ENCODE measurements around the gene PRKCE.

The PRKCE gene

GRCh38 chr2:46163804-46164528 is 512.5 kb downstream of the PRKCE start:
- DNase-seq: no peak

DNA sequence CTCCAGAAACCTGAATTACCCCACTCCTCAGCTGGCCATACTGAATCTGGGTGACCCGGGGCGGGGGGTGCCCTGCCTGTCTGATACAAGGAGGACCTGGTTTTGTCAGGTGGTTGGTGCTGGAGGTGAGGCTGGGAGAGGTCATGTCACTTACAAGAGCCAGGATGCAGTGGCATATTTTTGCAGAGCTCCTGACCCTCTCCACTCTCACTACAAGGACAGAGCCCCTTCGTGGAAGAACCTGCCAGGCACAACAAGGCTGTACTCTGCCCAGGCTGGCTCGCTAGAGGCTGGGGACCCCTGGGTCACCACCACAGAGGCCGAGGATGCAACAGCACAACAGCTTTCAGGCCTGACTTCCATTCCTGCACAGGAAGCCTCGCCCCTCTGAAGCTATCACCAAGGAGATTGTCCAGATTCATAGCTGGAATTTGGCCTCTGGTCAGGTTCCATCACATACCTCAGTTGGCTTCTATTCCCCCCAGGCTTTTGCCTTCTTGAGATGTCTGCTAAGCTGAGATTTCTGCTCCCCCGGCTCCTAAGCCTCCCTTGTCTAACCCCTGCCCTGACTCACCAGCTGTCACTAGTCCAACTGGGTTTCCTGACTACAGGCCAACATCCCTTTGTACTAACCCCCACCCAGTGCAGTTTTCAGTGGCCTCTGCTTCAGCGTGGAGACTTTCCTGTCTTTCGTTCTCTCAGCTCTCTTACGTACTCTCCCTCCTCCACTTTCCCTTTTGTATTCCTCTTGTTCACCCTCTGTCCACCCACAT is 513.2 kb downstream of the PRKCE start:
- no peak for DNase-seq

DNA sequence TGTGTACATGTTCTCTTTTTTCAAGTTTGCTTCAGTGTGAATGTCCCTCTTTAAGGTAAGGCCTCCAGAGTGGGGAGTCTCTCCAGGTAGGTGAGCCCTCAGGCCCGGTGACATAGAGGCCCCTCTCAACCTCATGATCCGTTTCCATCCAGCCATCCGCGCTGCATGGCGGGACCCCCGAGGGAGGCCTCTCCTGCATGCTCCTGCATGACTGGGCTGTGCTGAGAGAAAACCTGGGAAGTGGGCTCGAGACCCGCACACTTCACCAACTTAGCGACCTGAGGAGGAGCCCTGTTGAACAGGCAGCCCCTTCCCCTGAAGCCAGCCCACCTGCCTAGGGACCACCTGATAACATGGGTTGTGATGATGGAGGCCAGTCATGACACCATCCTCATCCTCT is 514.4 kb downstream of the PRKCE start:
- no peak for DNase-seq

- DNase-seq: no peak
Measured at GRCh38 chr2:46167406-46167805, 515.9 kb downstream of the PRKCE start.

GRCh38 chr2:46167924-46168323 is 516.4 kb downstream of the PRKCE start:
- DNase-seq: no peak

GRCh38 chr2:46169467-46169866 is 518.0 kb downstream of the PRKCE start:
- DNase-seq: no peak

- no peak for DNase-seq
Measured at GRCh38 chr2:46170026-46170425, 518.6 kb downstream of the PRKCE start.

- no peak for DNase-seq
Measured at GRCh38 chr2:46170611-46171350, 519.3 kb downstream of the PRKCE start.

DNA sequence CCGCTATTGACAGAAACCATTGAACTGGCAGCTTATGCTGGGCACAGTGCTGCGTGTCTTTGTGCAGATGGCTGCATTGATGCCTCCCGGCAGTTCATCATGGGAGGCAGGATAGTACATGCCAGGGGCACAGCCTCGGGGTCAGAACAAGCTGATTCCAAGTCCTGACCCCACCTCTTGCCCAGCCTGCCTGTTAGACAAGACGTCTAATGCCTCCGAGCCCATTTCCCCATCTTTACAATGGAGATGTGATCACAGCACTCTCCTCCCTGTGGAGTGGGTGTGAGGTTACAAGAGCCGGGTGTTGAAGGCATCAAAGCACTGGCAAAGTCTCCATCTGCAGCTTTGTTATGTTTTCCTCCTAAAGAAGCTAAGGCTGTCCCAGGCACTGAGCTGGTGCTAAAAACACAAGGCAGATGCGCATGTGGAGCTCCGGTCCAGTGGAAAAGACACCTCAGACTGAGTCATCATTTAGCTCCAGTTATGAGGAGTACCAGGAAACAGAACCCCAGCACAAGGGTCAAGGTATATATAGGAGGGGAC is 520.0 kb downstream of the PRKCE start:
- no peak for DNase-seq

- DNase-seq: no peak
Measured at GRCh38 chr2:46171996-46172546, 520.6 kb downstream of the PRKCE start.

GRCh38 chr2:46173030-46173429 is 521.6 kb downstream of the PRKCE start:
- no peak for DNase-seq

GRCh38 chr2:46173636-46174250 is 522.3 kb downstream of the PRKCE start:
- DNase-seq: no peak

DNA sequence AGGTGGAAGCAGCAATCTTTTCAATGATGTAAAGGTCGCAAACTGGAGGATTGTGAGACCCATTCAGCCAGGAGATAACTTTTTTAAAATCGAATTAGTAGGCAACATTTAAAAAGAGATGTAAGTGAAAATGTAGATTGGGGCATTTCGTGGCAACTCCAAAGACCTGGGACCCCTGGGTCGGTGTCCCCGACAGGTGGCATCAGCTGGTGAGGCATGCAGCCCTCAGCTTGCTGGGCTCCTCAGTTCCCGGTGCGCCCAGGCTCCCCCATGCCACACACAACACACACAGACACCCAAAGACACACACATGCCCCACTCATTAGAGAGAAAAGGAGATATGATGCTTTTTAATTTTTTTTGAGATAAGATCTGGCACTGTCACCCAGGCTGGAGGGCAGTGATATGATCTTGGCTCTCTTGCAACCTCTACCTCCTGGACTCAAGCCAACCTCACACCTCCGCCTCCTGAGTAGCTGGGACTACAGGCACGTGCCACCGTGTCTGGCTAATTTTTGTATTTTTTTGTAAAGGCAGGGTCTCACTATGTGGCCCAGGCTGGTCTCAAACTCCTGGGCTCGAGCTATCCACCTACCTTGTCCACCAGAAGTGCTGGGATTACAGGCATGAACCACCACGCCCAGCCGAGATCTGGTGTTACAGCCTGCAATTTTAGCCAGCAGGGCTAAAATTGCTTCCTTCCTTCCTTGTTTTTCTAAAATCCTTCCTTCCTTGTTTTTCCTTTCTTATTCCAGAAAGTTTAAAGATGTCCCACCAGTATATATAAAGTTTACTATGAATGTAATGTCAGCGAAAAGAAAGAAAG is 523.1 kb downstream of the PRKCE start:
- DNase-seq: no peak

GRCh38 chr2:46175419-46175818 is 523.9 kb downstream of the PRKCE start:
- DNase-seq: no peak

- no peak for DNase-seq
Measured at GRCh38 chr2:46177461-46178089, 526.1 kb downstream of the PRKCE start.

- no peak for DNase-seq
Measured at GRCh38 chr2:46179037-46179621, 527.7 kb downstream of the PRKCE start.

DNA sequence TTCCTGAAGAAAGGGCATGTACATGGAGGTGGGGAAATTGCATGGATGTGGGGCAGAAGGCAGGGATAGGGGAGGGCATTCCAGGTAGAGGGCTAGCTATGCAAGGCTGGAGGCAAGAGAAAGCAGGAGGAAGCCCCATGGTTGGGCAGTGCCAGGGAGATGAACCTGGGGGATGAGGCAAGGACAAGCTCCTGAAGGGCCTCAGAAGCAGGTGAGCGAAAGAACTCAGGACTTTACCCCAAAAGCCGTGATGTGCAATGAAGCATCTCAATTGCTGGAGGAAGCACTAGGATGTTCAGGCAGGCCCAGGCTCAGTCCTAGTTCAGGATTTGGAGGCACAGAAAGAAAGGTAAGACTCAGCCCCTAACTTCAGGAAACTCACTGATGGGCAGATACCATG is 528.7 kb downstream of the PRKCE start:
- DNase-seq: no peak

- no peak for DNase-seq
Measured at GRCh38 chr2:46181306-46181705, 529.8 kb downstream of the PRKCE start.

- DNase-seq: no peak
Measured at GRCh38 chr2:46181789-46182530, 530.5 kb downstream of the PRKCE start.

- DNase-seq: no peak
Measured at GRCh38 chr2:46183426-46183825, 532.0 kb downstream of the PRKCE start.

All from NCI-H2081 treated with DMSO at 0.1 percent for 48 hours (cell line).